NB4 (cell line): ENCODE data around the gene ALDH9A1.
A peak's percentile ranks its signal among the peaks of the same experiment; 100 is the strongest.
"Not testable (repeated sequence)": the region's sequence is repeated elsewhere in the genome, so short reads cannot be mapped to it uniquely, and the experiment has no call there.

Experiments used
- DNase-seq: peaks from one replicate; pipeline ENCODE4 v3.0.0; 2010; ENCODE audit warnings: low read depth
- H3K4me3 ChIP-seq: one replicate; pipeline ENCODE4 v1.5.1; 2011; ENCODE audit warnings: mild to moderate bottlenecking, low read depth, low read length, moderate library complexity
- MYC ChIP-seq: IDR thresholded peaks from 2 replicates; pipeline ENCODE4 v1.6.1; 2011; ENCODE audit warnings: low read depth, low read length
- POLR2A ChIP-seq: IDR thresholded peaks from 2 replicates; pipeline ENCODE4 v1.6.1; 2011; ENCODE audit warnings: mild to moderate bottlenecking; ENCODE audit not compliant: insufficient read length; ENCODE audit errors: extremely low read depth
- TF ChIP-seq, protein P1 (sequence below): IDR thresholded peaks from 2 replicates; pipeline ENCODE4 v1.6.1; 2011; ENCODE audit warnings: low read depth, low read length
- TF ChIP-seq, protein P2 (sequence below): IDR thresholded peaks from one replicate; pipeline ENCODE4 v1.5.1; 2012; ENCODE audit warnings: low read depth, low read length

Gene ALDH9A1

DNA sequence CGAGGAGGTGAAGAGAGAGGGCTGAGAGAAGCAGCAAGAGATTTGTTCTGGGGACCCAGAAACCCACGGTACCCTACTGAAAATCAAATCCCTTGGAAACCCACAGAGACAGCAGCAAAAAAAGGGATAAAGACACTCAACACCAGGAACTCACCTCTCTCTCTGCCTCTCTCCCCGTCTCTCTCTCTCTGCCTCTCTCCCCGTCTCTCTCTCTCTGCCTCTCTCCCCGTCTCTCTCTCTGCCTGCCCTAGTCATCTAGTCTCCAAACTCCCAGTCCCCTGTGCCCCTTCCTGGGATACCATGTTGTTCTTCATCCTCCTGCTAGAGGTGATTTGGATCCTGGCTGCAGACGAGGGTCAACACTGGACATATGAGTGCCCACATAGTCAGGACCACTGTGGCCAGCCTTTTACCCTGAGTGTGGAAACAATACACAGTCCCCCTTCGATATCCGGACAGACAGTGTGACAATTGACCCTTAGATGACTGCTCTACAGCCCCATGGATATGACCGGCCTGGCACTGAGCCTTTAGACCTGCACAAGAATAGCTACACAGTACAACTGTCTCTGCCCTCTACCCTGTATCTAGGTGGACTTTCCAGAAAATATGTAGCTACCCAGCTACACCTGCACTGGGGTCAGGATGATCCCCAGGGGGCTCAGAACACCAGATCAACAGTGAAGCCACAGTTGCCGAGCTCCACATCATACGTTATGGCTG, 9.8 kb upstream of the ALDH9A1 start:
- no peak for DNase-seq
- TF ChIP-seq, protein P1, sequence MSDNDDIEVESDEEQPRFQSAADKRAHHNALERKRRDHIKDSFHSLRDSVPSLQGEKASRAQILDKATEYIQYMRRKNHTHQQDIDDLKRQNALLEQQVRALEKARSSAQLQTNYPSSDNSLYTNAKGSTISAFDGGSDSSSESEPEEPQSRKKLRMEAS: no peak
- H3K4me3 ChIP-seq: no peak overlapping the region

DNA sequence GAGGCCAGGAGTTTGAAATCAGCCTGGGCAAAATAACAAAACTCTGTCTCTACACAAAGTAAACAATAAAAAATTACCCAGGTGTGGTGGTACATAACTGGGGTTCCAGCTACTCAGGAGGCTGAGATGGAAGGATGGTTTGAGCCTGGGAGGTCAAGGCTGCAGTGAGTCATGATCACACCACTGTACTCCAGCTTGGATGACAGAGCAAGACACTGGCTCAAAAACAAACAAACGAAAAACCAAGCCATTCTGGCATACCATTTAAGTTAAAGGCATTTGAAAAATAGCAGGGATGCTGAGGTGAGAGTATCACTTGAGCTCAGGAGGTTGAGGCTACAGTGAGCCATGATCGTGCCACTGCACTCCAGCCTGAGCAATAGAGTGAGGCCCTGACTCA, 5.3 kb upstream of the ALDH9A1 start:
- H3K4me3 ChIP-seq: no peak overlapping the region
- DNase-seq: no peak
- TF ChIP-seq MYC (no peak), POLR2A (no peak)

DNA sequence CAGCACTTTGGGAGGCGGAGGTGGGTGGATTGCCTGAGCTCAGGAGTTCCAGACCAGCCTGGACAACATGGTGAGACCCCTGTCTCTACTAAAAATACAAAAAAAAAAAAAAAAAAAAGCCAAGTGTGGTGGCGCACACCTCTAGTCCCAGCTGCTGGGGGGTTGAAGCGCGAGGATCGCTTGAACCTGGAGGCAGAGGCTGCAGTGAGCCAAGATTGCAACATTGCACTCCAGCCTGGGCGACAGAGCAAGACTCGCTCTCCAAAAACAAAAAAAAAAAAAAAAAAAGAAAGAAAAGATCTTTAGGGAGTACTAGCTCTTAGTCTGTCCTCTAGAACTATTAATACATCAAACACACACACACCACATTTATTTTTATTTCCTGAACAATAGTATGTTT, 3.6 kb upstream of the ALDH9A1 start:
- H3K4me3 ChIP-seq, DNase-seq: not testable (repeated sequence)

DNA sequence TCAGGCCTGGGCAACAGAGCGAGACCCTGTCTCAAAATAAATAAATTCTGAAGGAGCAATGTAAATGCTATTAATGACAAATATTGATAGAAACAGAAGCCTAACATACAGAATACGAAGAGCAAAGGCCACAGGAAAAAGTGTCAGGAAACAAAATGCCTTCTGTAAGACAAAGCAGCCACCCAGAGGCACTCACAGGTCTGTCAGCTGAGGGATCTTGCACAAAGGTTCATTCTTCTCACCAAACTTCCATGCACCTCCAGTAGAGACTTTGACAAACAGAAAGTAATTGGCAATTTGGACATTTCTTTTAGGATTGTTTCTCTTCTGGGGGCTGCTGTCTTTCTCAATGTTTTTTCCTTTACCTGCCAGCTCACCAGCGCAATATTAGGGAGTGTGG, 1.2 kb upstream of the ALDH9A1 start:
- TF ChIP-seq POLR2A (no peak), MYC (no peak)
- TF ChIP-seq, protein P1: no peak
- TF ChIP-seq, protein P2, sequence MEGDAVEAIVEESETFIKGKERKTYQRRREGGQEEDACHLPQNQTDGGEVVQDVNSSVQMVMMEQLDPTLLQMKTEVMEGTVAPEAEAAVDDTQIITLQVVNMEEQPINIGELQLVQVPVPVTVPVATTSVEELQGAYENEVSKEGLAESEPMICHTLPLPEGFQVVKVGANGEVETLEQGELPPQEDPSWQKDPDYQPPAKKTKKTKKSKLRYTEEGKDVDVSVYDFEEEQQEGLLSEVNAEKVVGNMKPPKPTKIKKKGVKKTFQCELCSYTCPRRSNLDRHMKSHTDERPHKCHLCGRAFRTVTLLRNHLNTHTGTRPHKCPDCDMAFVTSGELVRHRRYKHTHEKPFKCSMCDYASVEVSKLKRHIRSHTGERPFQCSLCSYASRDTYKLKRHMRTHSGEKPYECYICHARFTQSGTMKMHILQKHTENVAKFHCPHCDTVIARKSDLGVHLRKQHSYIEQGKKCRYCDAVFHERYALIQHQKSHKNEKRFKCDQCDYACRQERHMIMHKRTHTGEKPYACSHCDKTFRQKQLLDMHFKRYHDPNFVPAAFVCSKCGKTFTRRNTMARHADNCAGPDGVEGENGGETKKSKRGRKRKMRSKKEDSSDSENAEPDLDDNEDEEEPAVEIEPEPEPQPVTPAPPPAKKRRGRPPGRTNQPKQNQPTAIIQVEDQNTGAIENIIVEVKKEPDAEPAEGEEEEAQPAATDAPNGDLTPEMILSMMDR: no peak
- DNase-seq: peak; percentile 20
- H3K4me3 ChIP-seq: no peak overlapping the region

DNA sequence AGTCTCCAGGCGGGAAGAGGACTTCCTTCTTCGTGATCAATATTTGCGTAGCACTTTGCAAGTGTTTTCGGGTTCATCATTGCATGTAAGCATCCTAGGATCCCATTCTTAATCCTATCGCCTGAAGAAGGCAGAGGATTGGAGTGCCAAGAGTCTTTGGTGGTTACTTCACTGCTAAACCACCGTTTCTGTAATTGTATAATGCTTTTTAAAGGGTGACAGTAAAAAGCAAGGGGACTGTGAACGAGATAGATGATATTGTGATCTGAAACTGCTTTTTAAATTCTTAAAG, 345 bp upstream of the ALDH9A1 start:
- DNase-seq: no peak
- TF ChIP-seq, protein P1: peak; percentile 14; the same call in 1 of the 2 replicates
- TF ChIP-seq POLR2A: no peak
- TF ChIP-seq, protein P2: no peak
- TF ChIP-seq MYC: peak; percentile 60

DNA sequence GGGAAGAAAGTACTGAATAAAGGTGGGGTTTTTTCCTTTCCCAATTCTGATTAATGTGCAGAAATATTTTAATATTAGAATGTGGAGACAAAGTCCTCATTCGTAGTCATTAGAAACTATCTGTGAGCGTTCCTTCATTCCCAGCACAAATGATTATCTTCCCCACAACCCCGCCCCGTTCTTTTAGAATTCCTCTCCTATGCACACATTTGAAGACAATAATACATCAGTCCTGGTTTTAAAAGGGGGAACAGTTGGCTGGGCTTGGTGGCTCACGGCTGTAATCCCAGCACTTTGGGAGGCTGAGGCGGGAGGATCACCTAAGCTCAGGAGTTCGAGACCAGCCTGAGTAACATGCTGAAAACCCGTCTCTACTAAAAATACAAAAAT, 876 bp downstream of the ALDH9A1 start:
- TF ChIP-seq, protein P2: no peak
- TF ChIP-seq MYC (no peak), POLR2A (no peak)
- TF ChIP-seq, protein P1: no peak
- no peak for DNase-seq
- H3K4me3 ChIP-seq: peak overlapping the region; percentile 97

More for the DNA sequence above, 345 bp upstream of the ALDH9A1 start:
- H3K4me3 ChIP-seq: peak overlapping the region; percentile 75

DNA sequence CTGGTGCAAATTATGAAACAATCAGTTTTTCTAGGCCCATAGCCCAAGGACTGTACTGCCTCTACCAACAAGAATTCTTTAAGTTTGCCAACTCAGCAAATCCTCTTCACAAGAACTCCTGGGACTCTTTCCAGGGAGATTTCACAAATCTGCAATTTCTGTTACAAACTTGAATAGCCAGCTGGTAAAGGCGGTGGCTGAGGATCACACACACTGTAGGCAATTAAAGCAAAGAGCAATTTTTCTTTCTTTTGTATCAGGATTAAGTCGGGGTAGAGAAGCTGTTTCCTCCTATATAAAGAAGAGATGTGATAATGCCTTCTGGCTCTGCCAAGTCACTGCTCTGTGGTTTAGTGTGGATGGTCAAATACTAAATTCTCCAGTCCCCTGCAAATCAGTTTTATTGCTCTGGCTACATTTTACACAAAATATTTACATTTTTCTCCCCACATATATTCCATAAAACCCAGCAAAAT, 1.7 kb downstream of the ALDH9A1 start:
- DNase-seq: peak; percentile 40
- peak overlapping the region; percentile 97 for H3K4me3 ChIP-seq
- TF ChIP-seq POLR2A: no peak
- TF ChIP-seq MYC: no peak
- TF ChIP-seq, protein P1: no peak
- TF ChIP-seq, protein P2: no peak
